Medulla oblongata (tissue), 1 donor: ENCODE data around the gene C4orf50.

Experiments used
- DNase-seq: peaks from one replicate; pipeline ENCODE4 v3.0.0-alpha.2; 2015; ENCODE audit errors: extremely low spot score

C4orf50 gene

GRCh38 chr4:6043843-6044242 lies 25.6 kb upstream of the C4orf50 start:
- DNase-seq, result no peak

GRCh38 chr4:6043188-6043587 lies 25.0 kb upstream of the C4orf50 start:
- no peak for DNase-seq

DNA sequence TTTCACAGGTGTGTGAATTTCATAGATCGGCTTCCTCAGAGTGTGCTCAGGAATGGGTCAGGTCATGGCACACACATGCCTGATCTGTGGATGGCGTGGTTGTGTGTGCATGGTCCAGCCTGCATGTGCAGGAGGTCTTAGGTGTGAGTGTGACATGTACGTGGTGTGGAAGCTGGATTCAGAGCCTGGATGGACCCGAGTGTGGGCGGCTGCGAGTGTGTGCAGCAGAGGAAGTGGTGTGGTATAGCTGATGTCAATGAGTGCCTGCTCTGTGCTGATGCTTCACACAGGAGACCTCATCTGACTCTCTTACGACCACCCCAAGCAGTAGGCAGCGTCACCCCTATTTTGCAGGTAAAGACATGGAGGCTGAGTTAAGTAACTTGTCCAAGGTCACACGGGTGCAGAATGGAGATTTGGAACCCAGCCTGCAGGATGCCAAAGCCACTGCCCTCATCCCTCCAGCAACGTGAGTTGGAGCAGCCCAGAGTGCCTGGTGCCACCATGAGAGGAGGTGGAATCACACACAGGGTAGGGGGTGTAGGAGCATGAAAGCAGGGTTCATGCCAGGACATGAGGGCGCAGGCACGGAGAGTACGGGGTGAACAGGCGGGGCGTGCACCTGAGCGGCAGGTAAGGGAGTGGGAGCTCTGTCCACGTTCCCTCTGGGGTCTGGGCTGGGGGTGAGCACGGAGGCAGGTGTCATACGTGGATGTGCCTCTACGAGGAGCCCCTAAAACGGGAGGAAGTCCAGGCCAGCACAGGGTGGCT lies 24.2 kb upstream of the C4orf50 start:
- no peak for DNase-seq

GRCh38 chr4:6041800-6042199 lies 23.6 kb upstream of the C4orf50 start:
- no peak for DNase-seq

DNA sequence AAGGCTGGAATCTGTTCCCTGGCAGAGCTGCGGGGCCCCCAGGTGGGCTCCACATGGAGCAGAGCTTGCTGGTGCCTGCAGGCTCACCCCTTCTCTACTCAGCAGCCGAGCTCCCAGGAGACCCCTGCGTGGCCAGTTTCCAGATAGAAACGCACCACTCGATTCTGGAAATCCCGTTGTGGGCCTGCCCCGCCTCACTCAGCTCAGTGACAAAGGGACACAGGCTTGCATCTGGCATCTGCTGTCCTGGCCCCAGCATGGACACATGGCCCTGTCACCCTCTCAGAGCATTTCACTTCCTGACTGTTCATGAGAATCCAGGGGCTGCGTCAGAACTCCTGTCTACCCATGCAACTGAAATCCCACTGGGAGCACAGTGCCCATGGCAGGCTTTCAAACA lies 20.5 kb upstream of the C4orf50 start:
- no peak for DNase-seq

DNA sequence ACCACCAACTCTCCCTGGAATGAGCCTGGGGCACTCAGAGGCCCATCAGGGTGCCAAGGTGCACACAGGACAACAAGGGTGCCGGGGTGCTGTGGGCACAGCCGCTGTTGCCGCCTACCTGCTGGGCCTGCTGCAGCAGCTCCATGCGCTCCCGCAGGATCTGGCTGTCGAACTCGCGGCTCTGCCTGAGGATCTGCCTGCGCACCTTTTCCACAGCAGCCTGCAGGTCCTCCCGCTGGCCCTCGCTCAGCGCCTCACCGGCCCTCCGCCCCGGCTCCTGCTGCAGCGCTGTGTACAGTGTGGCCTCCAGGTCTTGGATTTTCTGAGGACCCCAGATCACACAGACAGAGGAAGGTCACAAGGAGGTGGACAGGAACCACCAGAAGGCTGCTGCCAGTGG lies 17.6 kb upstream of the C4orf50 start:
- no peak for DNase-seq

DNA sequence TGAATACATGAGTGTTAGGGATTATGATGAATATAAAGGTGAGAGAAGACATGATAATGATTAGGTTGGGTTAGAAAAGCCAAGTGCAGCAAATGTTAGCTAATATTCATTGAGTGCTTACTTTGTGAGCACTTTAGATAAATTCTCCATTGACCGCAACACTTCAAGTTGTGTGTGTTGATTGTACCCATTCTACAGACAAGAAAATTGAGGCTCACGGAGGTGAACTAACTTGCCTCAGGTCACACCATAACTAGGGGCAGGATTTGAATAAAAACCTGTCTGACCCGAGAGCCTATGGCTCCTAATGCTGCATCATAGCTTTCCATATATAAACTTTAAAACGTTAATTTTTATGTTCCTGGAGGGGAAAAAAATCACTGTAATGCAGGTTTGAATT lies 15.2 kb upstream of the C4orf50 start:
- DNase-seq, result no peak

GRCh38 chr4:6032249-6033244 lies 14.3 kb upstream of the C4orf50 start:
- DNase-seq, result peak; percentile 86

GRCh38 chr4:6031846-6032245 lies 13.6 kb upstream of the C4orf50 start:
- DNase-seq, result no peak

DNA sequence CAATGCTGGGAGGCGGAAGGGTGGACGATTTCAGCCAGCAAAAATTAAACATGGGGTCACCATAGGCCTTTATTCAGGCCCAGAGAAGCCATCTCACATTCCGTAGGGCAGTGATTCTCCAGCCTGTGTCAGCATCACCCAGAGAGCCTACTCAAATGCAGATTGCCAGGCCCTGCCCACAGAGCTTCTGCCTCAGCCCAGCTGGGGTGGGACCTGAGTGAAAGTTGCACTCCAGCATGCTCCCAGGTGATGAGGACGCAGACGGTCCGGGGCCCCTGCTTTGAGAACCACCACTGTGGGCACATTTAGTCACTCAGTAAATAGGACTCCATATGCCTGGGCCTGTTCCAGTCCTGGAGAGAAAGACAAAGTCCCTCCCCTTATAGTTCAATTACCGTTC lies 12.4 kb upstream of the C4orf50 start:
- DNase-seq, result no peak

DNA sequence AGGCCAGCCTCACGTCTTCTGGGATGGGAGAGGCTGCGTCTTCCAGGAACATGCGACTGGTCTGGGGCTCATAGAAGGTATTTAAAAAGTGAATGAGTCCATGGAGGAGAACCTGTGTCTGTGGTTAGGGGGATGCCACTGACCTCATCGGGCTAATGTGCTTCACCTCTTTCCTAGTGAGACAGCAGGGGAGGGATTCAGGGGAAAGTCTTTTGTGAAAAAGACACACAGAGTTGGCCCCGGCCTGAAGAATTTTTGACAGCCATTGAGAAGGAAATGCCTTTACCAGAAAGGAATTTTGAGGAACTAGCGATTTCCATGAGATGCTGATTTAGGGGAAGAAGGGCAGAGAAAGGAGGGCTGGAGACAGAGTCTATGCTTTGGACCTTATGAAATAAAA lies 11.0 kb upstream of the C4orf50 start:
- DNase-seq, result no peak

DNA sequence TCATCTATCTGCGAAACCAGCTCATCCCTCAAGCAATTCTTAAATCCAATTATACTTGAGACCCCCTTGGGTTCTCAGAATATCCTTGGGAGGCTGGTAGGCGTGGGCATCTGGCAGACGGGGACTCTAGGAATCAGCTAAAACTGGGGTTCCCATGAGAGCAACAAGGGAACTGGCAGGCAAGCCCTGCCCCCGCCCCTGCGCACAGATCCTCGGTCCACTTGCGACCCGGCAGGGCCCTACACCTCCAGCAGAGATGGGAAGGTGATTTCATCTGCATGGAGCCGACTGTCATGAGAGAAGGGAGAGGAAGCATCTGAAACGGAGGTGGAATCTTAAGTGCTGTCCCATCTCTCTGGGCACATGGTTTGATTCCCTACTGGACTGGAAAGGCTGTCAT lies 9.9 kb upstream of the C4orf50 start:
- DNase-seq, result no peak

DNA sequence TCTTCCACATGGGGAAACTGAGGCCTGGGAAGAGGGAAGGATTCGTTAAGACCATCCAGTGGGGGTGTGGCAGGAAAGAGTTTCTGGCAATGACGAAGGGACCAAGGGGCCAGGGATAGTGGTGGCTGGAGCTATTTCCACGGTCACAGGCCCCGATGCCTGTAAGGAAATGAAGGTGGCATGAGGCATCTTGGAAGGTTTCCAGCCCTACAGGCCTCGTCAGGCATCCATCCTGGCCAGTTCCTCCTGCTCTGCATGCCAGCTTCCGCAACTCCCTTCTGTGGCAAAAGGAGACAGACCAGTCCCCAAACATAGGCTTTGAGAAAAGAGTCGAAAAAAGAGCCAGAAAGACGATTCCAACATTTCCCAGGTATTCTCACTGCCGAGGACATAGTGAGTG lies 9.2 kb upstream of the C4orf50 start:
- DNase-seq, result no peak

DNA sequence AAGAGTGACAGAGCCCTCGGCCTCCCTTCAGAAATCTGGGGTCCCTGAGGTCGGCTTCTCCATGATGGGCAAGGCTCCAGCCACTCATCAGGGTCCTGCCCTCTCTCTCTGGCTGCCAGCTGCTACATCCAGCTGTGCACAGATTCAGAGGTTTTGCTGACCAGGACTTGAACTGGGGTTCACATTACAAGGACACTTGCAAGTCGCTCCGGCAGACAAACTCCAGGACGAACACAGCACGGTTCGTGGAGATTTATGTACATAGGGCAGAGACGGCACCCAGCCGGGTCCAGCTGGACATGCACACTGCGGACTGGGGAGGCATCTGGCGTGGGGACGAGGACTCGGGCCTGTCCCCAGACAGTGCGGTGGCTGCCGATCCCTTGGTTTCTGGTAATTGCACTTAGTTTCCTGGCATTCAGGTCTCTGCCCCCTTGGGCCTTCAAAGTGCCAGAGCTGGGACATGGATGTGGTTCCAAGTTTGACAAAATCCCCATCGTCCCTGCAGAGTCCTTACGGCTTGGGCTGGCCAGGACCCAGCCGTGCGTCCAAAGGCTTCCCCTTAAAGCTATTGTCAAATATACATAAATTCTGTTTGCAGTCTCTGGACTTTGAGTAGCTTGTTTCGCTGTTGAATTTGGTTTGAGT lies 6.2 kb upstream of the C4orf50 start:
- DNase-seq, result no peak

- DNase-seq, result no peak
Observed at GRCh38 chr4:6023731-6024130, 5.5 kb upstream of the C4orf50 start.

- no peak for DNase-seq
Observed at GRCh38 chr4:6022607-6023288, 4.5 kb upstream of the C4orf50 start.

DNA sequence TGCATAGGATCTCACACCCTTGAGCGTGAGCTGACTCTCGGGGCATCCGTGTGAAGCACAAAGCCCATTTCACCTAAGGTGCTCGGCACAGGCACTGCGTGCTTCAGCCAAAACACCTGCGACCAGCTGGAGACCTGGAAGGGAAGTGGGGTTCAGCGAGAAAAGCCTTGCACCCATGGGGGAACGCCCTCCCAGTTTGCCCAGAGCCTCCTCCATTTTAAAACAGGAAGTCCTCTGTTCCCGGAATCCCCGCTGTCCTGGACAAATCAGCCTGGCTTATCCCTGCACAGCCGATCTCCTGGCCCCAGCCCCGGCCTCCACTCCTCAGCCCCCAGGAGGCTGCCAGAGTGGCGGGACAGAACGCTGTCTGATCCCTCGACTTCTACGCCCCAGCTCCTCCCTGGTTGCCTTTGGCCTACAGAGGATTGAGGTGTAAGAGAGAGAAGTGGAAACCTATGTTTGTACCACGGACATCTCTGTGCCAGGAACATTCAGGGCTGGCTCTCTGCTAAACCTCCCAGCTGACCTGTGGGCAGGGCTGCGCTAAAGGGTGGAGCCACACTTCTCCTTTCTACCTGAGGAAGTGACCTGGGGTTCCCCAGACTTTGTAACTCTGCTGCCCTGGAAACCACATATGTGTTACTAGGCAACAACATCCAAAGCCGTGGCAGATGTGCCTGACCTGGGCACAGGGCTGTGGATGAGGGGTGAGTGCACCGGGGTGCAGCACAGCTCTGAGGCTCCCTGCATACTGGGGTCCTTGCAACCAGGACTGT lies 3.8 kb upstream of the C4orf50 start:
- no peak for DNase-seq

GRCh38 chr4:6020613-6021012 lies 2.4 kb upstream of the C4orf50 start:
- DNase-seq, result no peak

DNA sequence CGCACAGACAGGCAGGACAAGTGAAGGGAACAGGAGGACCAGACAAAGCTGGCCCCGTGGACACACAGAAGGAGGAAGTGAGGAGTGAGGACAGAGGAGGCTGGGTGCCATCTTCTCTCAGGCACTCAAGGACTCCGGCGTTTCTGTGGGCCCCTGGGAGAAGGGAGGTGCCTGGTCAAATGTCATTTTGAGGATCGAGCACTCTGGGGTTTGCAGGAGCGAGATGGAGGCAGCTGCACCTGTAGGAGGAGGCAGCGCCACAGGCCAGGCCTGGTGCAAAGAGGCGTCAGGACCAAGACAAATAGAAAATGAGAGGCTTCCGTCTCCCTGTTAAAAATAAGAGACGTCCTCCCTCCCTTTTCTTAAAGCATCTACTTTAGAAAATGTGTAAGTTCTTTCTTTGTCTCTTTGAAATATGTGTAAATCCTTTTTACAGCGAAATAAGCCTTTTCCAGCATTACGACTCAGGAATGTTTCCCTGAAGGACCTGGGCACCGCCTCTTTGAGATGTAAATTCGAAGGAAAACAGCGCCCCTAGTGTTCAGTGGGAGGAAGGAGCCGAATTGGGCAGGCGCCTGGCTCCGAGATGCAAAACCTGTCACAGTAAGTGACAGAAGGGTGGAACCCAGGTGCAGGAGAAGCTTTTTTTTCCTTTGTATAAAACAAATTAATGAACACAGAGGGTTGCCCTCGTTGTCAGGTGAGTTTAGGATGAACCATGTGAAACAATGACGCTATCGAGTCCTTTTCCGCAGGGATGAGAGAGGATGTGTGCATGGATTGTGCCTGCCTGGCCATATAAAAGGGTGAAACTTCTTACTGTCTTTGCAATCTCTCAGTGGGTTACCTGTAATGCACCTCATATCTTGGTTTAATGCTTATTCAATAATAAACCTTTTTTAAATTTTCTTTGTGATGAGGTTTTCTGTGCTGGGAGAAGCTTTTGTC lies 1.4 kb upstream of the C4orf50 start:
- DNase-seq, result peak; percentile 59

- DNase-seq, result no peak
Observed at GRCh38 chr4:6017800-6018199, 431 bp downstream of the C4orf50 start.
